K562 (cell line): ENCODE results near the gene ARHGEF4. TPM values are rescaled to one million over a fixed set of nuclear protein-coding genes. Genes with fewer than 3 reads are reported as not detected.

Experiments
- ATAC-seq: fragments of 200-7000 bp; cut with Tn5 transposase; 3 replicates; pipeline ENCODE4 v1.9.1; 2020; ENCODE audit warnings: moderate library complexity
- BruUV-seq: library from RNA; stranded (reverse); fragments of 400-500 nt; replicated peaks from 2 replicates; lab custom pipeline; 2021; lab: Mats Ljungman, UMichigan
- CTCF ChIA-PET: fragments of 300-600 bp; formaldehyde crosslinking; extraction: SDS; loops from one replicate; lab custom pipeline; 2021; ENCODE audit warnings: low intra/inter-chr PET ratio; lab: Yijun Ruan, JAX
- POLR2A ChIA-PET: fragments of 300-600, 350-650 bp; sonication (Branson Sonifier 250); formaldehyde crosslinking; extraction: SDS; loops from one replicate; lab custom pipeline; 2021; ENCODE audit warnings: antibody characterized with exemption, inconsistent platforms; lab: Yijun Ruan, JAX
- DNase-seq, 4 experiments: peaks; one replicate each; pipeline versions ENCODE4 v3.0.0 to v3.0.0-alpha.2; 2011 to 2018; ENCODE audit warnings: low spot score in 3 of 4, mixed read lengths in 3 of 4; ENCODE audit errors: extremely low read depth in 1 of 4
- FAIRE-seq: peaks from 2 replicates; lab custom pipeline; 2011; peaks lifted over from hg19 to GRCh38; lab: Jason Lieb, UNC
- H2AFZ ChIP-seq: 2 replicates; pipeline ENCODE4 v1.6.0; 2011; ENCODE audit warnings: low read depth, low read length, control low read depth, inconsistent platforms
- H3K27ac ChIP-seq: fragments of 200-600 bp; 3 replicates; pipeline ENCODE4 v1.8.0; 2011; ENCODE audit warnings: low read depth, mild to moderate bottlenecking, control low read depth, inconsistent platforms, low read length, moderate library complexity, mixed read lengths; ENCODE audit errors: extremely low read depth
- H3K27me3 ChIP-seq, 2 experiments: fragments of 300-600 bp in 1 of 2; 2 replicates in 1 of 2; 3 replicates in 1 of 2; pipeline versions ENCODE4 v1.6.0 to v1.8.0; 2011; ENCODE audit warnings: inconsistent platforms in 2 of 2, low read length in 2 of 2, mild to moderate bottlenecking in 1 of 2, mixed read lengths in 1 of 2, moderate library complexity in 1 of 2; ENCODE audit not compliant: control insufficient read depth in 2 of 2, insufficient read depth in 2 of 2
- H3K36me3 ChIP-seq: fragments of 300-600 bp; 3 replicates; pipeline ENCODE4 v1.8.0; 2011; ENCODE audit warnings: mild to moderate bottlenecking, low read length, inconsistent platforms; ENCODE audit not compliant: control insufficient read depth, insufficient read depth
- H3K4me1 ChIP-seq, 2 experiments: fragments of 200-600 bp in 1 of 2; replicated peaks in 1 of 2; 2 replicates in 1 of 2; 3 replicates in 1 of 2; pipeline versions ENCODE4 v1.5.1 to v1.8.0; 2011; ENCODE audit warnings: inconsistent platforms in 2 of 2, low read length in 2 of 2, mild to moderate bottlenecking in 1 of 2, mixed read lengths in 1 of 2, moderate library complexity in 1 of 2; ENCODE audit not compliant: control insufficient read depth in 2 of 2, insufficient read depth in 2 of 2
- H3K4me2 ChIP-seq: 2 replicates; pipeline ENCODE4 v1.6.1; 2011; ENCODE audit warnings: low read length, control low read depth, inconsistent platforms, mixed read lengths; ENCODE audit not compliant: insufficient read depth
- H3K4me3 ChIP-seq: fragments of 200-600 bp; sonication (generic), shearing (Covaris generic); 2 replicates; pipeline ENCODE4 v1.5.1; 2016; ENCODE audit warnings: control low read depth, inconsistent platforms
- H3K79me2 ChIP-seq: fragments of 200-600 bp; 3 replicates; pipeline ENCODE4 v1.8.0; 2011; ENCODE audit warnings: low read length, inconsistent platforms; ENCODE audit not compliant: control insufficient read depth, insufficient read depth
- H3K9ac ChIP-seq, 2 experiments: 2 replicates each; pipeline versions ENCODE4 v1.6.0 to v1.6.1; 2011; ENCODE audit warnings: low read depth in 2 of 2, low read length in 2 of 2, control low read depth in 1 of 2, inconsistent platforms in 1 of 2, mild to moderate bottlenecking in 1 of 2, mixed read lengths in 1 of 2; ENCODE audit not compliant: insufficient read depth in 1 of 2
- H3K9me1 ChIP-seq: one replicate; pipeline ENCODE4 v1.6.0; 2011; ENCODE audit warnings: inconsistent platforms, mild to moderate bottlenecking, low read length, moderate library complexity; ENCODE audit not compliant: control insufficient read depth, insufficient read depth
- H3K9me3 ChIP-seq: replicated peaks from 2 replicates; pipeline ENCODE4 v1.5.1; 2011; ENCODE audit warnings: low read depth, low read length, inconsistent platforms; ENCODE audit not compliant: control insufficient read depth, insufficient read depth
- H4K20me1 ChIP-seq: replicated peaks from 2 replicates; pipeline ENCODE4 v1.6.1; 2011; ENCODE audit warnings: low read length, inconsistent platforms, mixed read lengths; ENCODE audit not compliant: control insufficient read depth, insufficient read depth
- CBX3 ChIP-seq, 2 experiments: IDR thresholded peaks; 1 replicate in 1 of 2; 2 replicates in 1 of 2; pipeline ENCODE4 v1.6.1; 2012; ENCODE audit warnings: inconsistent platforms in 2 of 2, low read length in 2 of 2, borderline replicate concordance in 1 of 2, control low read depth in 1 of 2
- CHD1 ChIP-seq: fragments of 200-600 bp; sonication (generic); IDR thresholded peaks from one replicate; pipeline ENCODE4 v1.6.1; 2012; ENCODE audit warnings: mild to moderate bottlenecking, moderate library complexity, low read length, inconsistent platforms
- DEAF1 ChIP-seq: fragments of 450-650 bp; formaldehyde crosslinking; IDR thresholded peaks from 2 replicates; pipeline ENCODE4 v1.4.0; 2020; ENCODE audit warnings: mild to moderate bottlenecking, moderate library complexity
- ETS2 ChIP-seq: IDR thresholded peaks from 2 replicates; pipeline ENCODE4 v1.6.1; 2016; ENCODE audit warnings: borderline replicate concordance, missing genetic modification characterization, mild to moderate bottlenecking, moderate library complexity, missing compliant biosample characterization; ENCODE audit not compliant: poor library complexity, severe bottlenecking
- FOXK1 ChIP-seq: sonication (generic); formaldehyde crosslinking; IDR thresholded peaks from 2 replicates; pipeline ENCODE4 v1.8.0; 2022; ENCODE audit warnings: missing genetic modification reagents, mild to moderate bottlenecking, borderline replicate concordance
- GABPB1 ChIP-seq: sonication (generic); formaldehyde crosslinking; IDR thresholded peaks from 2 replicates; pipeline ENCODE4 v1.8.0; 2022; ENCODE audit warnings: mild to moderate bottlenecking, missing genetic modification reagents
- HDAC3 ChIP-seq: fragments of 450-650 bp; IDR thresholded peaks from 2 replicates; pipeline ENCODE4 v1.6.1; 2018; ENCODE audit warnings: borderline replicate concordance, mild to moderate bottlenecking, moderate library complexity; ENCODE audit not compliant: partially characterized antibody
- KAT2B ChIP-seq: IDR thresholded peaks from one replicate; pipeline ENCODE4 v1.6.1; 2012; ENCODE audit warnings: low read depth, mild to moderate bottlenecking, control low read depth, inconsistent platforms, low read length, moderate library complexity
- KAT7 ChIP-seq: sonication (generic); formaldehyde crosslinking; IDR thresholded peaks from 2 replicates; pipeline ENCODE4 v1.8.0; 2022; ENCODE audit warnings: missing genetic modification reagents, mild to moderate bottlenecking, borderline replicate concordance
- NFE2L1 ChIP-seq: fragments of 450-650 bp; IDR thresholded peaks from 2 replicates; pipeline ENCODE4 v1.6.1; 2016; ENCODE audit warnings: missing genetic modification characterization, low read depth, mild to moderate bottlenecking, missing compliant biosample characterization, moderate library complexity, borderline replicate concordance
- POLR3G ChIP-seq: IDR thresholded peaks from 2 replicates; pipeline ENCODE4 v1.6.1; 2011; ENCODE audit not compliant: insufficient read length, insufficient replicate concordance; ENCODE audit errors: extremely low read depth
- PRDM10 ChIP-seq: fragments of 450-650 bp; IDR thresholded peaks from 2 replicates; pipeline ENCODE4 v1.6.1; 2018; ENCODE audit not compliant: partially characterized antibody
- PTTG1 ChIP-seq: fragments of 450-650 bp; IDR thresholded peaks from 2 replicates; pipeline ENCODE4 v1.6.1; 2016; ENCODE audit warnings: low read depth, mild to moderate bottlenecking, missing genetic modification characterization, missing compliant biosample characterization
- TRIM28 ChIP-seq: fragments of 450-650 bp; IDR thresholded peaks from 2 replicates; pipeline ENCODE4 v1.6.1; 2017
- ZNF212 ChIP-seq: fragments of 450-650 bp; formaldehyde crosslinking; IDR thresholded peaks from 2 replicates; pipeline ENCODE4 v1.4.0; 2020; ENCODE audit warnings: mild to moderate bottlenecking
- ZNF561 ChIP-seq: fragments of 450-650 bp; formaldehyde crosslinking; conservative IDR thresholded peaks from 2 replicates; pipeline ENCODE4 v1.4.0; 2020; ENCODE audit warnings: mild to moderate bottlenecking, moderate library complexity
- in situ Hi-C: fragments of 300-500 bp; cut with MboI; formaldehyde crosslinking; loops from 4 replicates; pipeline ENCODE4 v1.15.0; 2018; ENCODE audit warnings: inconsistent platforms, mixed read lengths
- intact Hi-C: fragments of 100-400 bp; cut with micrococcal nuclease; formaldehyde crosslinking; loops from 2 replicates; pipeline ENCODE4 v1.14.2; 2022
- polyA plus RNA-seq, 8 experiments: library from polyadenylated mRNA; depleted of rRNA in 4 of 8; stranded (reverse) in 5 of 8; unstranded in 3 of 8; fragments of >200 nt; fragmentation: Nextera tagmentation in 2 of 8; fragmentation: Illumina TruSeq in 1 of 8; extraction: Ambion mirVana in 2 of 8; extraction: Trizol in 1 of 8; gene quantifications; 2 replicates each; pipeline versions ENCODE4 v1.2.1 to v1.2.3, GENCODE V29; 2011 to 2014; ENCODE audit warnings: inconsistent platforms in 1 of 8, missing spikeins in 1 of 8
- total RNA-seq, 7 experiments: library from RNA; depleted of rRNA in 6 of 7; stranded (reverse); fragments of >200 nt in 6 of 7; fragmentation: Illumina TruSeq in 2 of 7; extraction: Trizol in 2 of 7; gene quantifications; 2 replicates each; pipeline versions ENCODE4 v1.2.1 to v1.2.3, GENCODE V29; 2011 to 2021; ENCODE audit warnings: low replicate concordance in 1 of 7
- TF ChIP-seq, protein P1 (sequence below): fragments of 250-450 bp; sonication (Bioruptor Pico); IDR thresholded peaks from 2 replicates; pipeline ENCODE4 v1.8.0; 2022; ENCODE audit warnings: moderate library complexity, mild to moderate bottlenecking, inconsistent platforms

Gene ARHGEF4
- total and polyA plus RNA-seq, 9 of the 15 experiments (the other 6 are each of a cell fraction or from before 2014, with no cell fraction given), result not detected

- POLR2A ChIA-PET, result no interaction called here
- in situ Hi-C loops, result no loop called here
These were observed 99.7 kb downstream of the ARHGEF4 start for GRCh38 chr2:130936451-130936850.

More at GRCh38 chr2:130936451-130936850, 99.7 kb downstream of the ARHGEF4 start:
- Histone ChIP-seq H3K79me2 (no peaks in the 10 kb centered on the region), H4K20me1 (no peaks in the 10 kb centered on the region), H2AFZ (no peak overlapping the region), H3K27me3 (no peaks in the 10 kb centered on the region; a peak in 1 of 5 replicates), H3K4me1 (no peaks in the 10 kb centered on the region), H3K9me3 (no peaks in the 10 kb centered on the region), H3K9ac (no peak overlapping the region), H3K4me3 (no peak overlapping the region), H3K27ac (no peak overlapping the region), H3K36me3 (no peaks in the 10 kb centered on the region), H3K9me1 (no peaks in the 10 kb centered on the region), H3K4me2 (no peak overlapping the region)
- DNase-seq (no peak), FAIRE-seq (no peak), ATAC-seq (no peak)
- BruUV-seq, result no TSS peak
- peak; percentile 78 for TF ChIP-seq TRIM28
- no peak for TF ChIP-seq ZNF212
- TF ChIP-seq HDAC3, result no peak
- TF ChIP-seq PRDM10, result no peak
- TF ChIP-seq ETS2 (tag), result no peak
- TF ChIP-seq POLR3G, result no peak
- no peak for TF ChIP-seq DEAF1 (CRISPR knock-in tag)
- TF ChIP-seq, protein P1, sequence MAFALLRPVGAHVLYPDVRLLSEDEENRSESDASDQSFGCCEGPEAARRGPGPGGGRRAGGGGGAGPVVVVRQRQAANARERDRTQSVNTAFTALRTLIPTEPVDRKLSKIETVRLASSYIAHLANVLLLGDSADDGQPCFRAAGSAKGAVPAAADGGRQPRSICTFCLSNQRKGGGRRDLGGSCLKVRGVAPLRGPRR (CRISPR knock-in tag), result no peak
- TF ChIP-seq CHD1, result no peak
- no peak for TF ChIP-seq PTTG1 (tag)
- no peak for TF ChIP-seq GABPB1 (CRISPR knock-in tag)
- TF ChIP-seq KAT7 (CRISPR knock-in tag), result no peak
- TF ChIP-seq KAT2B, result no peak
- no peak for TF ChIP-seq FOXK1
- no peak for TF ChIP-seq NFE2L1 (tag)
- TF ChIP-seq ZNF561 (CRISPR knock-in tag), result no peak
- 0 out of 3 replicates have a peak, but pooled peaks of 1 of the 2 experiments have one; percentile 23 for TF ChIP-seq CBX3 (IDR thresholded peaks at IDR 0.05; ENCODE audit: borderline replicate concordance in 1 of 2, low read length in 2 of 2)
- CTCF ChIA-PET, result no interaction called here
- intact Hi-C loops, result no loop called here
